ENCODE data around the gene GMEB2.

Gene GMEB2

DNA sequence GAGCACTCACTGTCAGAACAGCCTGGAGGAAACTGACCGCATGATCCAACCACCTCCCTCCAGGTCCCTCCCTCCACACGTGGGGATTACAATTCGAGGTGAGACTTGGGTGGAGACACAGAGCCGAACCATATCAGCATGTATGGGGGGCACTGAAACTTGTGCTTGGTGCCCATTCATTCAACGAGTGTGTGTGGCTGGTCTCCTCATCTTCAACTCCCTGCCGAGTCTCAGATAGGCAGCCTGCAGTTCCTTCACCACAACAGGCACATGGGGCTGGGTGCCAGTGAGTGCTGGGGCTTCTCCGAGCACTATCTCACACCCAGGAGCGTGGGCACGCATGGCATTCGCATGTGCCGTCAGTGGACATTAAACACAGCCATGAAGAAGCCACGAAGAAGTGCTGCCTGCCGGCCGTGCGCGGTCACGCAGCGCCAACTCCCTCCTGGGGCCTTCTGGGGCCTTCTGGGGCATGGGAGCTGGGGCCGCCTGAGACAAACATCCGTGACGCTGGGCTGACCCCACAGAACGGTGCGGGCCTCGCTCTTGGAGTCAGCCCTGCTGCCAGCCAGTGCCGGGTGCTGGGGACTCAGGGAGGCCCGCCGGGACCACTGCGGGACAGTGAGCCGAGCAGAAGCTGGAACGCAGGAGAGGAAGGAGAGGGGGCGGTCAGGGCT, 30.5 kb upstream of the GMEB2 start:
- Histone ChIP-seq H3K4me1 (ENCODE audit: control insufficient read depth, insufficient read depth, low read depth, low read length) (peaks cover 30% of the 10 kb centered on the region), H3K79me1 (replicated peaks; ENCODE audit: low read length, poor library complexity, severe bottlenecking) (peaks cover 22% of the 10 kb centered on the region), H2AK5ac (ENCODE audit: low read length, severe bottlenecking) (no peak overlapping the region), H3K14ac (ENCODE audit: low read length in 2 of 2) (no peak overlapping the region), H3K36me3 (ENCODE audit: control insufficient read depth in 1 of 2, insufficient read depth in 2 of 2, low read depth in 1 of 2, low read length in 2 of 2) (peaks cover 19 to 22% of the 10 kb centered on the region in 2 experiments), H3K9ac (ENCODE audit: low read length) (peak overlapping the region; percentile 97), H2BK120ac (ENCODE audit: low read depth, low read length) (peak overlapping the region; percentile 21), H4K91ac (ENCODE audit: low read length) (peak overlapping the region; percentile 64), H3K27ac (ENCODE audit: low read length, poor library complexity, severe bottlenecking) (no peak overlapping the region), H2BK15ac (ENCODE audit: low read depth, poor library complexity, severe bottlenecking) (no peak overlapping the region), H2BK12ac (ENCODE audit: low read length in 2 of 2) (peak overlapping the region in 1 of 2 experiments; percentile 58), H3K9me3 (ENCODE audit: control insufficient read depth, low read length) (no peaks in the 10 kb centered on the region), H3K18ac (ENCODE audit: low read depth in 1 of 2, low read length in 2 of 2) (peak overlapping the region in 1 of 2 experiments; percentile 74), H3K23ac (ENCODE audit: low read length in 2 of 2) (no peak overlapping the region), H3K4me2 (ENCODE audit: low read length, poor library complexity, severe bottlenecking) (no peak overlapping the region), H3K4ac (ENCODE audit: low read depth in 1 of 2, low read length in 2 of 2) (peak overlapping the region; percentile 83 to 90), H4K8ac (ENCODE audit: low read length) (peak overlapping the region; percentile 97), H2AFZ (ENCODE audit: low read depth, low read length) (peak overlapping the region; percentile 94), H2BK5ac (ENCODE audit: low read depth, low read length, poor library complexity, severe bottlenecking) (no peak overlapping the region), H3K27me3 (ENCODE audit: control insufficient read depth in 1 of 2, insufficient read depth in 1 of 2, low read length in 2 of 2) (peaks cover 0 to 7% of the 10 kb centered on the region in 2 experiments), H3K4me3 (ENCODE audit: insufficient read depth in 1 of 2, low read depth in 1 of 2, low read length in 2 of 2) (peak overlapping the region in 1 of 2 experiments; percentile 94)
- no peak for DNase-seq
- WGBS = 86% methylated on average over 31 of the region's 31 CpGs

DNA sequence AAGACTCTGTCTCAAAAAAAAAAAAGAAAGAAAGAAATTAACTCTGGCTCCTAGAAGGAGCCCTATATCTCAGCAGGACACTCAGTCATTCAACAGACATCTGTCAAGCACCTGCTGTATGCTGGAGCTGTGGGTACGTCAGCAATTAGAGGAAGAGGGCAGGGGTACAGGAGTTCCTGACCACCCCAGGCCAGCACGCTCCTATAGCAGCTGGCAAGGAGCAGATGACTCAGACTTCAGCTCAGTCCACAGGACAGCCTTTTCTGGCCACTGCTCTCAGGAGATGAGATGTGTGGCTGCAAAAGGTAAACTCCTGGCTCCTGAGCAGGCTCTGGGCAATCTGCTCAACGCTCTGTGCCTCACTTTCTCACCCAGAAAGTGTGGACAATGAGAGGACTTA, 29.6 kb upstream of the GMEB2 start:
- Histone ChIP-seq H3K4me2 (ENCODE audit: low read length, poor library complexity, severe bottlenecking) (no peak overlapping the region), H4K91ac (ENCODE audit: low read length) (no peak overlapping the region), H3K27ac (ENCODE audit: low read length, poor library complexity, severe bottlenecking) (no peak overlapping the region), H3K36me3 (ENCODE audit: control insufficient read depth in 1 of 2, insufficient read depth in 2 of 2, low read depth in 1 of 2, low read length in 2 of 2) (peaks cover 10 to 13% of the 10 kb centered on the region in 2 experiments), H2AK5ac (ENCODE audit: low read length, severe bottlenecking) (no peak overlapping the region), H2BK5ac (ENCODE audit: low read depth, low read length, poor library complexity, severe bottlenecking) (no peak overlapping the region), H3K9me3 (ENCODE audit: control insufficient read depth, low read length) (no peaks in the 10 kb centered on the region), H3K4ac (ENCODE audit: low read depth in 1 of 2, low read length in 2 of 2) (no peak overlapping the region), H2BK120ac (ENCODE audit: low read depth, low read length) (no peak overlapping the region), H3K79me1 (replicated peaks; ENCODE audit: low read length, poor library complexity, severe bottlenecking) (peaks cover 14% of the 10 kb centered on the region), H2BK15ac (ENCODE audit: low read depth, poor library complexity, severe bottlenecking) (no peak overlapping the region), H4K8ac (ENCODE audit: low read length) (no peak overlapping the region), H2BK12ac (ENCODE audit: low read length in 2 of 2) (no peak overlapping the region), H3K4me3 (ENCODE audit: insufficient read depth in 1 of 2, low read depth in 1 of 2, low read length in 2 of 2) (no peak overlapping the region), H3K27me3 (ENCODE audit: control insufficient read depth in 1 of 2, insufficient read depth in 1 of 2, low read length in 2 of 2) (peaks cover 0 to 15% of the 10 kb centered on the region in 2 experiments), H3K23ac (ENCODE audit: low read length in 2 of 2) (no peak overlapping the region), H3K9ac (ENCODE audit: low read length) (no peak overlapping the region), H3K4me1 (ENCODE audit: control insufficient read depth, insufficient read depth, low read depth, low read length) (peaks cover 38% of the 10 kb centered on the region), H3K18ac (ENCODE audit: low read depth in 1 of 2, low read length in 2 of 2) (no peak overlapping the region), H3K14ac (ENCODE audit: low read length in 2 of 2) (no peak overlapping the region), H2AFZ (ENCODE audit: low read depth, low read length) (no peak overlapping the region)
- DNase-seq = no peak
- WGBS = 90% methylated on average over 3 of the region's 3 CpGs

DNA sequence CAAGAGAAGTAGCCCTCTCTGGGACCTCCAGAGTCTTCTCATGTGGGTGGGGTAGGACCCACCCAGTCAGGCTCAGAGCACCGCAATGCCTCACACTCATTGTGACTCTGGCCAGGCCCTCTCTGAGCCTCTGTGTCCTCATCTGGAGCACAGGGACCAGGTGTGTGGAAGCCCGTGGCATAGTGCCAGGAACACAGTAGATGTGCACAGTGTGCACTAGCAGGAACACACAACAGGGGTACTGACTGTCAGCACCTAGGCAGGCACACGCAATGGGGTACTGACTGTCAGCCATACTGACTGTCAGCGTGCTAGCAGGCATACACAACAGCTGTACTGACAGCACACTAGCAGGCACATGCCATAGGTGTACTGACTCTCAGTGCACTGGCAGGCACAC, 28.3 kb upstream of the GMEB2 start:
- Histone ChIP-seq H2BK5ac (ENCODE audit: low read depth, low read length, poor library complexity, severe bottlenecking) (no peak overlapping the region), H3K79me1 (replicated peaks; ENCODE audit: low read length, poor library complexity, severe bottlenecking) (peaks cover 5% of the 10 kb centered on the region), H4K91ac (ENCODE audit: low read length) (no peak overlapping the region), H3K4me1 (ENCODE audit: control insufficient read depth, insufficient read depth, low read depth, low read length) (peaks cover 41% of the 10 kb centered on the region), H3K9ac (ENCODE audit: low read length) (no peak overlapping the region), H2BK12ac (ENCODE audit: low read length in 2 of 2) (no peak overlapping the region), H3K23ac (ENCODE audit: low read length in 2 of 2) (no peak overlapping the region), H2AK5ac (ENCODE audit: low read length, severe bottlenecking) (no peak overlapping the region), H3K4me3 (ENCODE audit: insufficient read depth in 1 of 2, low read depth in 1 of 2, low read length in 2 of 2) (no peak overlapping the region), H3K18ac (ENCODE audit: low read depth in 1 of 2, low read length in 2 of 2) (no peak overlapping the region), H2AFZ (ENCODE audit: low read depth, low read length) (no peak overlapping the region), H3K14ac (ENCODE audit: low read length in 2 of 2) (no peak overlapping the region), H4K8ac (ENCODE audit: low read length) (no peak overlapping the region), H2BK120ac (ENCODE audit: low read depth, low read length) (no peak overlapping the region), H3K27ac (ENCODE audit: low read length, poor library complexity, severe bottlenecking) (no peak overlapping the region), H3K36me3 (ENCODE audit: control insufficient read depth in 1 of 2, insufficient read depth in 2 of 2, low read depth in 1 of 2, low read length in 2 of 2) (peaks cover 0 to under 1% of the 10 kb centered on the region in 2 experiments), H3K27me3 (ENCODE audit: control insufficient read depth in 1 of 2, insufficient read depth in 1 of 2, low read length in 2 of 2) (peaks cover 0 to 19% of the 10 kb centered on the region in 2 experiments), H2BK15ac (ENCODE audit: low read depth, poor library complexity, severe bottlenecking) (no peak overlapping the region), H3K9me3 (ENCODE audit: control insufficient read depth, low read length) (no peaks in the 10 kb centered on the region), H3K4ac (ENCODE audit: low read depth in 1 of 2, low read length in 2 of 2) (no peak overlapping the region), H3K4me2 (ENCODE audit: low read length, poor library complexity, severe bottlenecking) (no peak overlapping the region)
- DNase-seq = no peak
- 91% methylated on average over 4 of the region's 4 CpGs for WGBS

DNA sequence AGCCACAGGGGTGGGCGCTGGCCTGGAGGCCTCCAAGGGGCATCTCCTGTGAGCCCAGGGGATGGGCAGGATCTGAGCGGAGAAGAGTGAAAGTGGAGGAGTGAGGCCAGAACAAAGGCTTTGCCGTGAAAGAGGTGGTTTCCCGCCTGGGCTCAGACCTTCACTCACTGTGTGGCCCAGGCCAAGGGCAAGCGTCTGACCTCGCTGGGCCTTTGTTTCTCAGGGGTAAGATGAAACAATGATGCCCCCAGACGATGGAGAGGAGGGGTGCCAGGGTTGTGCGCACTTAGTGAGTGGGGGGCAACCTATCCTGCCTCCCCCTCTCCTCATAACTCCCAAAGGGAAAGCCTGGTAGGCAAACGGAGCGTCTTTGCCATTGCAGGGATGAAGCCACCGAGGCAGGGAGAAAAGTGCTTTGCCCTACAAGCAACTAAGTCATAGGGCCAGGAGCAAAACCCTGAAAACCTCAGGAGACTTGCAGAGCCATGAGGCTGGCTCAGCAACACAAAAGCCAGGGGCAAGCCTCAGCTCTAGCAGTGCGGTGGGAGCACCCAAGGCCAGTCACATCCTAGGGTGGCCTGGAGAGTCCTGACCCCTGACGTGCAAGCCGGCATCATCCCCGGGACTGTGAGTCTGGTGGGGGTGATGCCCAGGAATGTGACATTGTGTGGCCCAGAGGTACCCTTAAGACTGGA, 27.2 kb upstream of the GMEB2 start:
- no peak for DNase-seq
- Histone ChIP-seq H3K4me2 (ENCODE audit: low read length, poor library complexity, severe bottlenecking) (no peak overlapping the region), H3K79me1 (replicated peaks; ENCODE audit: low read length, poor library complexity, severe bottlenecking) (no peaks in the 10 kb centered on the region), H3K14ac (ENCODE audit: low read length in 2 of 2) (peak overlapping the region in 1 of 2 experiments; percentile 7), H3K18ac (ENCODE audit: low read depth in 1 of 2, low read length in 2 of 2) (peak overlapping the region in 1 of 2 experiments; percentile 95), H3K4me3 (ENCODE audit: insufficient read depth in 1 of 2, low read depth in 1 of 2, low read length in 2 of 2) (no peak overlapping the region), H2AFZ (ENCODE audit: low read depth, low read length) (no peak overlapping the region), H2BK120ac (ENCODE audit: low read depth, low read length) (no peak overlapping the region), H4K91ac (ENCODE audit: low read length) (no peak overlapping the region), H3K4ac (ENCODE audit: low read depth in 1 of 2, low read length in 2 of 2) (peak overlapping the region in 1 of 2 experiments; percentile 72), H4K8ac (ENCODE audit: low read length) (no peak overlapping the region), H3K27ac (ENCODE audit: low read length, poor library complexity, severe bottlenecking) (no peak overlapping the region), H3K36me3 (ENCODE audit: control insufficient read depth in 1 of 2, insufficient read depth in 2 of 2, low read depth in 1 of 2, low read length in 2 of 2) (no peaks in the 10 kb centered on the region), H2BK5ac (ENCODE audit: low read depth, low read length, poor library complexity, severe bottlenecking) (no peak overlapping the region), H3K4me1 (ENCODE audit: control insufficient read depth, insufficient read depth, low read depth, low read length) (peaks cover 37% of the 10 kb centered on the region), H2BK12ac (ENCODE audit: low read length in 2 of 2) (peak overlapping the region in 1 of 2 experiments; percentile 88), H3K27me3 (ENCODE audit: control insufficient read depth in 1 of 2, insufficient read depth in 1 of 2, low read length in 2 of 2) (peaks cover 0 to 19% of the 10 kb centered on the region in 2 experiments), H3K9ac (ENCODE audit: low read length) (no peak overlapping the region), H2AK5ac (ENCODE audit: low read length, severe bottlenecking) (no peak overlapping the region), H2BK15ac (ENCODE audit: low read depth, poor library complexity, severe bottlenecking) (no peak overlapping the region), H3K9me3 (ENCODE audit: control insufficient read depth, low read length) (no peaks in the 10 kb centered on the region), H3K23ac (ENCODE audit: low read length in 2 of 2) (peak overlapping the region in 1 of 2 experiments; percentile 61)
- WGBS = 63% methylated on average over 13 of the region's 15 CpGs
